ENCODE data around the gene NFIX. TPM values are rescaled to one million over a fixed set of nuclear protein-coding genes. Genes with fewer than 3 reads are reported as not detected.

The NFIX gene
- total and polyA plus RNA-seq, 2 experiments from 2014 or later, result 0.06 to 0.14 TPM

GRCh38 chr19:13122980-13123957 lies 128.0 kb downstream of the NFIX start:
- Histone ChIP-seq H3F3A (replicated peaks; ENCODE audit: low read depth) (peaks cover 3% of the 10 kb centered on the region), H3K27me3 (ENCODE audit: insufficient read depth) (no peaks in the 10 kb centered on the region), H3K27ac (ENCODE audit: low read depth) (0 out of 2 replicates have a peak overlapping the region, but pooled peaks have one; percentile 50), H3K4me3 (no peak overlapping the region), H3K4me1 (ENCODE audit: insufficient read depth) (peaks cover 24% of the 10 kb centered on the region), H3K36me3 (ENCODE audit: insufficient read depth) (no peaks in the 10 kb centered on the region), H3K79me2 (replicated peaks; ENCODE audit: insufficient read depth) (peaks cover 98% of the 10 kb centered on the region), H3K9me2 (ENCODE audit: insufficient read depth) (no peaks in the 10 kb centered on the region), H2AFZ (no peak overlapping the region), H3K4me2 (no peak overlapping the region), H4K20me1 (replicated peaks; ENCODE audit: insufficient read depth) (peaks cover 87% of the 10 kb centered on the region)
- TF ChIP-seq EZH2 (IDR thresholded peaks at IDR 0.05; ENCODE audit: low read depth, unreplicated experiment) (no peak), EZH2phosphoT487 (IDR thresholded peaks at IDR 0.05; ENCODE audit: unreplicated experiment) (no peak), STAT1 (IDR thresholded peaks at IDR 0.05; ENCODE audit: unreplicated experiment) (no peak), REST (IDR thresholded peaks at IDR 0.05; ENCODE audit: unreplicated experiment) (no peak), CREB1 (CRISPR knock-in tag; IDR thresholded peaks at IDR 0.05; ENCODE audit: low read depth) (no peak), ETS1 (IDR thresholded peaks at IDR 0.05) (no peak), POLR2AphosphoS5 (IDR thresholded peaks at IDR 0.05; ENCODE audit: low read depth) (no peak), ZNF462 (CRISPR knock-in tag; IDR thresholded peaks at IDR 0.05) (no peak), JUNB (IDR thresholded peaks at IDR 0.05; ENCODE audit: unreplicated experiment) (no peak), ZNF331 (CRISPR knock-in tag; IDR thresholded peaks at IDR 0.05; ENCODE audit: low read depth) (no peak), CTCF (conservative IDR thresholded peaks at IDR 0.05; ENCODE audit: low read depth in 2 of 2) (no peak), NANOG (IDR thresholded peaks at IDR 0.05; ENCODE audit: borderline replicate concordance) (no peak), ZNF114 (CRISPR knock-in tag; IDR thresholded peaks at IDR 0.05) (no peak)
- no peaks in the 10 kb centered on the region; the same call in 2 of the 3 replicates for H3K9me3 Mint-ChIP-seq
- peak overlapping the region; percentile 28; the same call in 1 of the 3 replicates for H3K4me3 Mint-ChIP-seq
- 0 out of 2 replicates have a peak overlapping the region, but pooled peaks have one; percentile 40 for H3K27ac Mint-ChIP-seq
- H3K27me3 Mint-ChIP-seq (ENCODE audit: insufficient read depth, low read depth, poor library complexity), result peaks cover 23% of the 10 kb centered on the region
- H3K36me3 Mint-ChIP-seq (ENCODE audit: low read depth), result peaks cover 39% of the 10 kb centered on the region
- ATAC-seq, result no peak
- DNase-seq (ENCODE audit: low spot score), result no peak
- H3K4me1 Mint-ChIP-seq, result peaks cover 47% of the 10 kb centered on the region

All from GM23338 (cell line).